Thoracic aorta (tissue), 2 donors: ENCODE results near the gene NTMT2. TPM values are rescaled to one million over a fixed set of nuclear protein-coding genes. Genes with fewer than 3 reads are reported as not detected.

Experiments used
- ATAC-seq: fragments of 150-250 bp; one replicate; pipeline ENCODE4 v1.8.0; 2017; ENCODE audit warnings: low read depth; ENCODE audit not compliant: insufficient number of reproducible peaks, low FRiP score
- DNase-seq: peaks from one replicate; pipeline ENCODE4 v3.0.0-alpha.2; 2020; ENCODE audit warnings: low spot score
- H3K27ac ChIP-seq, 2 donors: fragments of 200-600 bp; sonication (generic); 1 replicate in 1 of 2; 2 replicates in 1 of 2; pipeline ENCODE4 v1.5.1; 2016; ENCODE audit warnings: mild to moderate bottlenecking in 2 of 2, moderate library complexity in 2 of 2
- H3K27me3 ChIP-seq: fragments of 200-600 bp; sonication (generic); replicated peaks from 2 replicates; pipeline ENCODE4 v1.6.0; 2016; ENCODE audit warnings: mild to moderate bottlenecking; ENCODE audit not compliant: insufficient read depth
- H3K36me3 ChIP-seq: fragments of 200-600 bp; sonication (generic); one replicate; pipeline ENCODE4 v1.5.1; 2016
- H3K4me1 ChIP-seq, 2 donors: fragments of 200-600 bp; sonication (generic); 1 replicate in 1 of 2; 2 replicates in 1 of 2; pipeline versions ENCODE4 v1.5.1 to v1.6.0; 2016; ENCODE audit warnings: low read depth in 2 of 2, mild to moderate bottlenecking in 1 of 2; ENCODE audit not compliant: control insufficient read depth in 1 of 2
- H3K4me3 ChIP-seq: fragments of 200-600 bp; sonication (generic); 2 replicates; pipeline ENCODE4 v1.5.1; 2016; ENCODE audit warnings: mild to moderate bottlenecking
- H3K9me3 ChIP-seq: fragments of 200-600 bp; sonication (generic); 2 replicates; pipeline ENCODE4 v1.5.1; 2016
- CTCF ChIP-seq: fragments of 200-600 bp; sonication (generic); IDR thresholded peaks from one replicate; pipeline ENCODE4 v1.5.1; 2019; ENCODE audit warnings: antibody characterized with exemption
- total RNA-seq, 2 donors: library from RNA; depleted of rRNA; stranded (reverse); fragments of >200 nt; gene quantifications; one replicate each; pipeline versions ENCODE4 v1.1.0 to v1.2.3, GENCODE V29; 2016

NTMT2 gene
- total RNA-seq, 2 donors from 2014 or later = not detected

- TF ChIP-seq CTCF = no peak
- no peak for DNase-seq
- Histone ChIP-seq H3K4me3 (no peak overlapping the region), H3K4me1 (no peaks in the 10 kb centered on the region), H3K27me3 (no peaks in the 10 kb centered on the region), H3K27ac (no peak overlapping the region), H3K36me3 (no peaks in the 10 kb centered on the region), H3K9me3 (no peaks in the 10 kb centered on the region)
- ATAC-seq = no peak
Measured at GRCh38 chr1:170146720-170147263, 1.0 kb downstream of the NTMT2 start.

GRCh38 chr1:170149241-170149640 is 3.5 kb downstream of the NTMT2 start:
- Histone ChIP-seq H3K36me3 (no peaks in the 10 kb centered on the region), H3K27ac (no peak overlapping the region), H3K9me3 (peaks cover 5% of the 10 kb centered on the region), H3K4me3 (no peak overlapping the region), H3K4me1 (no peaks in the 10 kb centered on the region), H3K27me3 (no peaks in the 10 kb centered on the region)
- ATAC-seq = no peak
- no peak for TF ChIP-seq CTCF
- no peak for DNase-seq

- no peak for DNase-seq
- no peak overlapping the region for H3K4me3 ChIP-seq
- no peak for TF ChIP-seq CTCF
- no peak overlapping the region for H3K27ac ChIP-seq
- H3K36me3 ChIP-seq = no peaks in the 10 kb centered on the region
- no peaks in the 10 kb centered on the region for H3K4me1 ChIP-seq
- H3K27me3 ChIP-seq = no peaks in the 10 kb centered on the region
- peaks cover 5% of the 10 kb centered on the region for H3K9me3 ChIP-seq
- no peak for ATAC-seq
Measured at GRCh38 chr1:170150016-170150415, 4.3 kb downstream of the NTMT2 start.

- no peaks in the 10 kb centered on the region for H3K36me3 ChIP-seq
- no peaks in the 10 kb centered on the region for H3K4me1 ChIP-seq
- H3K4me3 ChIP-seq = no peak overlapping the region
- no peak overlapping the region for H3K27ac ChIP-seq
- DNase-seq (no peak), ATAC-seq (no peak)
- no peak for TF ChIP-seq CTCF
- H3K27me3 ChIP-seq = no peaks in the 10 kb centered on the region
- H3K9me3 ChIP-seq = peaks cover 5% of the 10 kb centered on the region
Measured at GRCh38 chr1:170150921-170151320, 5.2 kb downstream of the NTMT2 start.

GRCh38 chr1:170153417-170153816 is 7.7 kb downstream of the NTMT2 start:
- peaks cover 0 to 6% of the 10 kb centered on the region in 2 donors for H3K4me1 ChIP-seq
- ATAC-seq = no peak

More at GRCh38 chr1:170153417-170153816, 7.7 kb downstream of the NTMT2 start:
- no peak for TF ChIP-seq CTCF
- H3K36me3 ChIP-seq = no peaks in the 10 kb centered on the region
- H3K4me3 ChIP-seq = no peak overlapping the region
- H3K9me3 ChIP-seq = peaks cover 5% of the 10 kb centered on the region
- DNase-seq = no peak
- no peak overlapping the region for H3K27ac ChIP-seq
- no peaks in the 10 kb centered on the region for H3K27me3 ChIP-seq
